ENCODE data around the gene POLE3. TPM values are rescaled to one million over a fixed set of nuclear protein-coding genes. Genes with fewer than 3 reads are reported as not detected.
"Not testable (repeated sequence)": the region's sequence is repeated elsewhere in the genome, so short reads cannot be mapped to it uniquely, and the experiment has no call there.

POLE3 gene, protein sequence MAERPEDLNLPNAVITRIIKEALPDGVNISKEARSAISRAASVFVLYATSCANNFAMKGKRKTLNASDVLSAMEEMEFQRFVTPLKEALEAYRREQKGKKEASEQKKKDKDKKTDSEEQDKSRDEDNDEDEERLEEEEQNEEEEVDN
- polyA plus RNA-seq: 83.2 TPM

DNA sequence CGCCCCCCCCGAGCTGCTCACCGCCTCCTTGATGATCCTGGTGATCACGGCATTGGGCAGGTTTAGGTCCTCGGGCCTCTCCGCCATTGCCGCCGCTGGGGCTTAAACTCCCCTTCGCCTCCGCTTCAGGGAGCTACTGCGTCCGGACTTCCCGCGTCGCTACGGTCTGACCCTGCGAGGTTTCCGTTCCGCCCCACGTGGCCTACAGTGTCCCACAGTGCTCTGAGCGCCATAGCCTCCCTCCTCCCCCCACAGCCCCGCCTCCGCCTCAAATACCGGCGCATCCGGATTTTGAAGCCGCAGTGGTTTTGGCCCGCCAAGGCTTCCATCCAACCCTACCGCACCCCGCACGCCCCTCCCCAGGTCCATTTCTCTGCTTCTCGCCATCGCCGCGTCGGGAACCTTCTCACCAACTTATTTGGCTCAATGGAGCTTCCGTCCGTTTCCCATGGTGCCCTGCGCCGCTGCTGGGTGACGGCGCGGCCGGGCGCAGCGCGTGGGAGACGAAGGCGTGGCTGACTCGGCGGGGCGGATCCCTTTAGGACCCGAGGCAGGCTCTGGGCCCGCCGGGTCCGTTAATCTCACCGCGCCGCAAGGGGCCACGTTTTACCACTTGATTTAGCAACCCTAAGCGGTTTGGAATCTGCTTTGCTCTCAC is at the start of gene POLE3, which contains the start of gene C9orf43:
Gene POLE3 (minus strand): TSS at position 469 of the 658 bp plus-strand sequence. CDS start 382 bp downstream, at position 87.
Gene C9orf43 (plus strand): TSS at position 541 of the 658 bp plus-strand sequence. CDS start 2,747 bp downstream, outside the sequence.
- Mint-ChIP-seq H3K4me3 (peak within 1 kb of the TSS; percentile 86 to 100 (median 98)), H3K27ac (peak within 1 kb of the TSS; percentile 92 to 100 (median 100)), H3K36me3 (no peaks in the 10 kb centered on the region), H3K4me1 (peaks cover 7 to 22% (median 9%) of the 10 kb centered on the region in 3 donors), H3K9me3 (no peaks in the 10 kb centered on the region), H3K27me3 (no peaks in the 10 kb centered on the region)

DNA sequence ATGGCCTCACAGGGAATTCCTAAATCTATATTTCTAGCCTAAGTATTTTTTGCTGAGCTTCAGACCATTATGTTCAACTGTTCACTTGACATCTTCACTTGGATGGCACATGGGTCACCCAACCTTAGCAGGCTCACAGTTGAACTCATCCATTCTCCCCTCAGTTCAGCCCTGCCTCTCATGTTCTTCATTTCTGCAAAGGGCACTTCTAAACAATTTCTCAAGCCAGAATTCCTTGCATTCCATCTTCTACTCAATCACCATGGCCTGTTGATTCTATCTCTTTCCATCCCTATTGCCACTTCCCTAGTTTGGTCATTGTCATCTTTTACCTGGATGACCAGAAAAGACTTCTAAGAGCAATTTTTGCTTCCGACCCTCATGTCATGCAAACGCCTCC is 45.8 kb upstream of the POLE3 start:
- Mint-ChIP-seq H3K36me3 (no peaks in the 10 kb centered on the region), H3K4me1 (peaks cover 0 to 2% (median 0%) of the 10 kb centered on the region in 3 donors), H3K9me3 (no peaks in the 10 kb centered on the region), H3K27ac (no peak overlapping the region), H3K27me3 (no peaks in the 10 kb centered on the region), H3K4me3 (no peak overlapping the region)

DNA sequence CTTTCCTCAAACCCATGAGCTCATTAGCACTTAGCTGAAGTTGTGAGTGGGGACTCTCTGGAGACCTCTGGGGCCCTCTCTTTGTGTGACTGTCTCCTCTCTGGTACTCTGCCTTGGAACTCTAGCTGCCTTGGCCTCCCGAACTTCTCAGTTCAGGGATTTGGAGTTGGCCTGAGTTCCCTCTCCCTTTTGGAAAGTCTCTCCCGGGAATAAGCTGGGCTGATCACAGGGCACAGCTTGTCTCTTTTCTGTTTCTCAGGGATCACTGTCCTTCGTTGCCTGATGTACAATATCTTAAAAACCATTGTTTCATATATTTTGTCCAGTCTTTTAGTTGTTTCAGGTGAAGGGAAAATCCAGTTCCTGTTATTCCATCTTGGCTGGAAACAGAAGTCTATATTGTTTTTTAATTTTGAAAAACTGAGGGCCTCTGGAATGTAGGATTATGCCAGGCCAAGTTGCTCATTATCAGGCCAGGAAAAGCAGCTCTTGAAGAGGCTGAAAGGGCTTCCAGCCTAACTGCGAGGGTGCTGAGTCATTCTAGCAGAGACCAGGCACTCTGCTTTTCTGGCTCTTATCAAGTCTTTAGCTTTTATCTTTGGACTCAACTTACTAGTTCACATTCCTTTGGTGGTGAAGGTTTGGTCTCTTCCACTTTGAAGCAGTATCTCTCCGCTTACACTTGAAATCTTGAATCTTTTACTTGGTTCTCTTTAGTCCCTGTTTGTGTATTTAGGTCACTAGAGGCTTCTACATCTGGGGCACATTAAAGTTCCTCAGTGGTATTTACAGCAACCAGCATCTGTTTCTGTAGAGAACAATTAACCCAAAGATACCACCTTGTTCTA is 44.7 kb upstream of the POLE3 start:
- Mint-ChIP-seq H3K27ac (no peak overlapping the region), H3K4me1 (no peaks in the 10 kb centered on the region), H3K27me3 (no peaks in the 10 kb centered on the region), H3K36me3 (no peaks in the 10 kb centered on the region), H3K9me3 (no peaks in the 10 kb centered on the region), H3K4me3 (no peak overlapping the region)

DNA sequence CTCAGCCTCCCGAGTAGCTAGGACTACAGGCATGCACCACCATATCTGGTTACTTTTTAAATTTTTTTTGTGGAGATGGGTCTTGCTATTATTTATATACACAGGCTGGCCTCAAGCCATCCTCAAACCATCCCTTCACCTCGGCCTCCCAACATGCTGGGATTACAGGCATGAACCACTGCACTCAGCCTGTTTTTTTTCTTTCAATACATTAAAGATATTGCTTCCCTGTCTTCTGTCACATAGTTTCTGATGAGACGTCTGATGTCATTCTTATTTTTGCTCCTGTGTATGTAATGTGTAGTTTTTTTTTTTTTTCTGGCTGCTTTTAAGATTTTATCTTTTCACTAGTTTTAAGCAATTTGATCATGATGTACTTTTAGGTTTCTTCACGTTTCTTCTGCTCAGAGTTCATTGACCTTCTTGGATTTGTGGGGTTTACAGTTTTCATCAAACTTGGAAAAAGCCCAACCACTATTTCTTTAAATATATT is 41.7 kb upstream of the POLE3 start:
- H3K36me3 Mint-ChIP-seq: no peaks in the 10 kb centered on the region
- H3K27ac Mint-ChIP-seq: no peak overlapping the region
- H3K27me3 Mint-ChIP-seq: no peaks in the 10 kb centered on the region
- no peaks in the 10 kb centered on the region for H3K9me3 Mint-ChIP-seq
- no peak overlapping the region for H3K4me3 Mint-ChIP-seq
- H3K4me1 Mint-ChIP-seq: no peaks in the 10 kb centered on the region

DNA sequence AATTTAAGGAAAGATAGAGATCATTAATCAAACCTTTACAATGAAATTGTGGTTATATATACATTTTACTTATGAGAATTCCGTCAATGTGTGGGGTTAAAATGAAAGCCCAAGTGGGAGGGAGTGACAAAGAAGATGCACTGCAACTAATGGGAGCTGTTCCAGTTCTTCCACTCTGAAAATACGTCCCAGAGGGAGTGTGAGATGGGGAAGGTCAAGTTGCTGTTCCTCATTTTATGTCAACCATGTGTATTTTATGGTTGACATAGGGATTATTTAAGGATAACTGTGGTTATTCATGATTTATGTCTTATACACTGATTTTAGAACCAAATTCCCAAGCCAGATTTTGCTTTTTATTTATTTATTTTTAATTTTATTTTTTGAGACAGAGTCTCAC is 38.9 kb upstream of the POLE3 start:
- Mint-ChIP-seq H3K4me3 (no peak overlapping the region), H3K27ac (no peak overlapping the region), H3K36me3 (no peaks in the 10 kb centered on the region), H3K9me3 (no peaks in the 10 kb centered on the region), H3K4me1 (no peaks in the 10 kb centered on the region), H3K27me3 (no peaks in the 10 kb centered on the region)

DNA sequence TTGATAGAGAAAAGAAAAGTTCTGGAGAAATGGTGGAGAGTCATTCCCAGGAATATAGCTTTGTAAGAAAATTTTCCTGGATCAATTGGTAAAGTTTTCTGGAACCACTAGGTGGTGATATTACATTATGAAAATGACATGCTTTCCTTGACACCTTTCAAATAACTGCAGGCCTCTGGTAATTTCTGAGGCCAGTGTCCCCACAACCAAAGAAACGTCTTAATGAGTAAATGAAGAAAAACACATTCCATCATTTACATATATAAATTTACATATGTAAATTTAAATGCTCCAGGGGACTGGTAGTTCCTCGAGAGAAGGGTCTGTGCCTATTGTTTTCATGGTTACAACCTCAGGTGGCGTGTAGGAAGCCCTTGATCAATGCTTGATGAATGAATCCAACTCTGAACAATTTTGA is 35.9 kb upstream of the POLE3 start:
- Mint-ChIP-seq H3K27me3 (no peaks in the 10 kb centered on the region), H3K4me1 (no peaks in the 10 kb centered on the region), H3K36me3 (no peaks in the 10 kb centered on the region), H3K9me3 (no peaks in the 10 kb centered on the region), H3K4me3 (no peak overlapping the region), H3K27ac (no peak overlapping the region)

DNA sequence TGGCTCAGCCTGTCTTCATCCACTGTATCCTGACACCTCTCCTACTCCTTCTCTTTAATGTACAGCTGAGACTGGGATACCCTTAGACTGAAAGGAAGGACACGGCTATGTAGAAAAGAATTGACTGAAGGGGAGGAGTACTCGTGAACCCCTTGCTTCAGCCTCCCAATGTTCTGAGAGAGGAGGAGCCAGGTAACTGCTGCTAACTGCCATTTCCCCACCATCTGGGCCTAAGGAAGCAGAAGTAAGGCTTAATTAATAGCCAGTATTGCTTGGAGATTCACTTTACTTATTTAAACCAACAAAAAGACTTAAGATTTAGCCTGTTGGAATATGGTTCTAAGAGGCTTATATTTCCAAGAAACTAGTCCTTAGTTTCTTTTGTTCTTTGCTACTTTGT is 34.3 kb upstream of the POLE3 start:
- Mint-ChIP-seq H3K36me3 (no peaks in the 10 kb centered on the region), H3K27me3 (no peaks in the 10 kb centered on the region), H3K27ac (no peak overlapping the region), H3K4me3 (no peak overlapping the region), H3K4me1 (no peaks in the 10 kb centered on the region), H3K9me3 (no peaks in the 10 kb centered on the region)

DNA sequence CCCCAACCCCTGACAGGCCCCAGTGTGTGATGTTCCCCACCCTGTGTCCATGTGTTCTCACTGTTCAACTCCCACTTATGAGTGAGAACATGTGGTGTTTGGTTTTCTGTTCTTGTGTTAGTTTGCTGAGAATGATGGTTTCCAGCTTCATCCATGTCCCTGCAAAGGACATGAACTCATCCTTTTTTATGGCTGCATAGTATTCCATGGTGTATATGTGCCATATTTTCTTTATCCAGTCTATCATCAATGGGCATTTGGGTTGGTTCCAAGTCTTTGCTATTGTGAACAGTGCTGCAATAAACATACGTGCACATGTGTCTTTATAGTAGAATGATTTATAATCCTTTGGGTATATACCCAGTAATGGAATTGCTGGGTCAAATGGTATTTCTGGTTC is 27.2 kb upstream of the POLE3 start:
- not testable (repeated sequence) for H3K36me3 Mint-ChIP-seq, H3K27me3 Mint-ChIP-seq, H3K4me1 Mint-ChIP-seq, H3K27ac Mint-ChIP-seq, H3K4me3 Mint-ChIP-seq, H3K9me3 Mint-ChIP-seq

DNA sequence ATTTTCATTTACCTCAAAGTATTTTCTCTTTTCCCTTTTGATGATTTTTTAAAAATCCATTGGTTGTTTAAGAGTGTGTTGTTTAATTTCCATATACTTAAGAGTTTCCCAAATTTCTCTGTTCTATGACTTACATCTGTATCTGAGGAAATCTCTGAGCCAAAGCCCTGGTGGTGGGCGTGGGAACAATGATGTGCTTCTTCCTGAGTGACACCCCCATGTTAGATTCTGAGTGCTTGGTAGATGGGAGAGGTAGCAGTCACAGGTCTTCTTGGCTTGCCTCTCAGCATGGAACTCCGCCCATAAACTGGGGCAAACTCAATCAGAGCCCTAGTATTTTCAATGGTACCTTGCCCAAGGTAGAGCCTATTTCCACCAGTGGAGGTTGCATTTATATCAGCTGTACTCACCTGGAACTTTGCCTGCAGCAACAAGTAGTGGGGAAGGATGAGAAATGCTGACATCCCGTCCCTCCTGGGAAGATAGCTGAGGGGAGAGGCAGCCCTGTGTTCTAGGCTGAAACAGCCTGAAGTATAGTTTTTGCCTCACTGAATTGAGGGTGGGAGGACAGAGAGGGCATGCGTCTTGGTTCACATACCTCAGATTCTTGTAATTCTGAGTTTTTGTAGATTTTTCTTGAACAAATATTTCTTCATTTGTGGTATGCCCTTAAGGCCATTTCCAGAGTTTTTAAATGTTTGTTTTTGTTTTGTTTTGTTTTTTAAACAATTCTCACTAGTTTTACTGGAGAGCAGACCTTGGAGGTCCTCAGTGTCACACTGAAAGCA is 26.4 kb upstream of the POLE3 start:
- H3K4me3 Mint-ChIP-seq: no peak overlapping the region
- H3K27ac Mint-ChIP-seq: no peak overlapping the region
- H3K4me1 Mint-ChIP-seq: no peaks in the 10 kb centered on the region
- H3K27me3 Mint-ChIP-seq: peaks cover 3% of the 10 kb centered on the region
- H3K9me3 Mint-ChIP-seq: peaks cover 0 to 8% (median 2%) of the 10 kb centered on the region in 3 donors
- H3K36me3 Mint-ChIP-seq: peaks cover 3% of the 10 kb centered on the region

DNA sequence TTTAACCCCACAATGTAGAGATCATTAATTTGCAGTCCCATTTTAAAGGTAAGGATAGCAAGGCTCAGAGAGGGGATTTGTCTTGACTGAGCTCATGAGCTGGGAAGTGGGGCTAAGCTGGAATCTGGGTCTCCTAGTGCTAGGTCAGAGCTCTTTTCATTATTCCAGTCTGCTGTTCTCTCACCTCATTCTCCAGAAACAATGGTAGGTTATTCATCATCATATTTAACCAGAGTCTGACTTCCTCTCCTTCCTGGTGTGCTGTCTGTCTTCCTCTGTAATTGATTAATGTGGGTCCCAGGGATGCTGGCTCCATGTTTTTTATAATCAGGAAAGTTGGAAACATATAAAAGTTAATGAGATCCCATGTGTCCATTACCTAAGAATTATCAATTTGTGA is 20.7 kb upstream of the POLE3 start:
- Mint-ChIP-seq H3K36me3 (peaks cover 3% of the 10 kb centered on the region), H3K9me3 (peaks cover 0 to 8% (median 2%) of the 10 kb centered on the region in 3 donors), H3K4me3 (no peak overlapping the region), H3K27ac (no peak overlapping the region), H3K4me1 (no peaks in the 10 kb centered on the region), H3K27me3 (peaks cover 3% of the 10 kb centered on the region)

DNA sequence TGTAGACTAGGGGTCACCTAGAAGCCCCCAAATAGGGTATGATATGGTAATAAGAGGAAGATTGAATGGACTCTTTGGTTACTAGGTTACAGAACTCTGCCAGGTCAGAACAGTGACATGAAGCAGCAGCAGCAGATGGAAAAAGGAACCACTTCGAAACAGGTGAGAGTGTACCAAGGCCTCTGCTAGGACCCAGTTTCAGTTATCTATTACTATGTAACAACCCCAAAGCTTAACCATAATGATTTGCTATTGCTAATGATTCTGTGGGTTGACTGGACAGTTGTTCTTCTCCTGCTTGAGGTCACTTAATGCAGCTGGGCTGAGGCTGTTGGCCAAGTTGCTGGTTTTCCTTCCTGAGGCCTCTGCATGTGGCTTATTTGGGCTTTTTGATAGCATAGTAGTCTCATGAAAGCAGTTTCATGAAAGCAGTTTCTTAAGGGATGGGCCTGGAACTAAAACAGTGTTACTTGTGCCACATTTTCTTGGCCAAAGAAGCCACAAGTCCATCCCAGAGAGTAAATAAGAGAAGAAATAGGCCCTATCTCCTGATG is 17.7 kb upstream of the POLE3 start:
- Mint-ChIP-seq H3K27ac (no peak overlapping the region), H3K27me3 (peaks cover 4% of the 10 kb centered on the region), H3K4me3 (no peak overlapping the region), H3K4me1 (no peaks in the 10 kb centered on the region), H3K9me3 (peaks cover 0 to 6% (median 0%) of the 10 kb centered on the region in 3 donors), H3K36me3 (peaks cover 2% of the 10 kb centered on the region)

DNA sequence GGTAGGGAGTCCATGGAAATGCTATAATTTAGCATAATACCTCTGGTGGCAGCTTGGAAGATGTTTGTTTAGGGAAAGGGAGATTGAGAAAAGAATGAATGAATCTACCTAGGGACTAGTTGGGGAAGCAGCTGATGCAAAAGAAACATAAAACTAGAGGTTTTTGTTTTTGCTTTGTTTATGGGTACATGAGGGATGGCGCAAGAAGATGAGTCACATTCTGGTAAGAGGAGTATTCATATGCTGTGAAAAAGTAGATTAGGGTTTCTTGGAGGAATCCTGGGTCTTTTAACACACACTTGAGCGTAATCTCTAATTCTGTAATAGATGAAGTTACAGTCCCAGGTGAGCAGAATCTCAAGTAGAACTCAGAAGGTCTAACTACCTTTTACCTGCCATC is 17.2 kb upstream of the POLE3 start:
- peaks cover 4% of the 10 kb centered on the region for H3K27me3 Mint-ChIP-seq
- H3K27ac Mint-ChIP-seq: no peak overlapping the region
- no peaks in the 10 kb centered on the region for H3K4me1 Mint-ChIP-seq
- peaks cover 0 to under 1% (median 0%) of the 10 kb centered on the region in 3 donors for H3K9me3 Mint-ChIP-seq
- no peak overlapping the region for H3K4me3 Mint-ChIP-seq
- no peaks in the 10 kb centered on the region for H3K36me3 Mint-ChIP-seq

DNA sequence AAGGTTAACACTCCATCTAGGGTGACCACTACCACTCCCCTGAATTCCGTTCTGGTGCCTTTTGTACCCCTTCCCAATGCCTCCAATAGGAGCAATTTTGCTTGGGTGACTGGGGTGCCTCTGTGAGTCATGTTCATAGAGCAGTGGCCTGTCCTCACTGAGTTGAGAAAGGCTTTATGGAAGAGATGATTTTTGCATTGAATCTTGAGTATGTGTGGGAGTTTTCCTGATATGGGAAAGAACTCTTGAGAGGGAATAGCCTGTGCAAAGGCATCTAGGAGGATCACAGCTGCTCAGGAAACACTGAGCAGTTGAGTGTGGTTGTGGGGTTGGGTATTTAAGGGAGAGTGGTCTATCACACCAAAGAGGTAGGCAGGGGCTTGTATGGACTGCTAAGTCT is 16.2 kb upstream of the POLE3 start:
- Mint-ChIP-seq H3K4me3 (no peak overlapping the region), H3K9me3 (no peaks in the 10 kb centered on the region), H3K4me1 (no peaks in the 10 kb centered on the region), H3K27me3 (peaks cover 4% of the 10 kb centered on the region), H3K36me3 (no peaks in the 10 kb centered on the region), H3K27ac (no peak overlapping the region)

DNA sequence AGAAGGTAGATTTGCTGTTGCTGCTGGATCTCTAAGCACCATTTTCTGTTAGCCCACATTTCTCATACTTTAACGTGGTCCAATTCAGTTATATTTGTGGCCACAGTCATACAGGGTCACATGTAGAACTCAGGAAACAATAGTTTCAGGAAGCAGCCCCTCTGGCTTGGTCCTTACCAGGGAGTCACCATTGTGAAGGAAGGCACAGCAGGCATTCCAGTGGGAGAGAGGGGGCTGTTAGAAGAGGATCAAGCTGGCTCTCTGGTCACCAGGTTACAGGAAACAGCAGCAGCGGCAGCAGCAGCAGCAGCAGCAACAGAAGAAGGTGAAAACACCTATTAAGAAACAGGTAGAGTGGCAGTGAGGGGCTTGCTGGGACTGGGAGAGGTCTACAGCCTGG is 14.6 kb upstream of the POLE3 start:
- Mint-ChIP-seq H3K9me3 (no peaks in the 10 kb centered on the region), H3K27ac (no peak overlapping the region), H3K27me3 (peaks cover 4% of the 10 kb centered on the region), H3K4me1 (no peaks in the 10 kb centered on the region), H3K36me3 (no peaks in the 10 kb centered on the region), H3K4me3 (no peak overlapping the region)

Measured in IgD-negative memory B cell (primary cell).